HepG2 (cell line): ENCODE data around the gene PADI6.

ENCODE experiments used
- ARNT ChIP-seq: fragments of 450-650 bp; IDR thresholded peaks from 2 replicates; pipeline ENCODE4 v1.6.1; 2017
- CTCF ChIP-seq: sonication (generic); formaldehyde crosslinking; IDR thresholded peaks from 2 replicates; pipeline ENCODE4 v1.5.0; 2020; ENCODE audit warnings: mild to moderate bottlenecking, missing genetic modification reagents, moderate library complexity
- ELF4 ChIP-seq: sonication (generic); formaldehyde crosslinking; IDR thresholded peaks from 2 replicates; pipeline ENCODE4 v1.5.0; 2020; ENCODE audit warnings: missing genetic modification reagents, mild to moderate bottlenecking, moderate library complexity, borderline replicate concordance
- EZH2 ChIP-seq: conservative IDR thresholded peaks from 2 replicates; pipeline ENCODE4 v1.6.1; 2012; ENCODE audit warnings: mild to moderate bottlenecking, low read depth, low read length, moderate library complexity
- GABPB1 ChIP-seq: IDR thresholded peaks from 2 replicates; pipeline ENCODE4 v1.6.1; 2016; ENCODE audit warnings: mild to moderate bottlenecking, missing genetic modification reagents, moderate library complexity, missing compliant biosample characterization
- GFI1 ChIP-seq: sonication (generic); formaldehyde crosslinking; IDR thresholded peaks from 2 replicates; pipeline ENCODE4 v1.5.0; 2020; ENCODE audit warnings: missing genetic modification reagents, mild to moderate bottlenecking, borderline replicate concordance
- MAFK ChIP-seq, 2 experiments: IDR thresholded peaks in 1 of 2; conservative IDR thresholded peaks in 1 of 2; 2 replicates each; pipeline ENCODE4 v1.6.1; 2011; ENCODE audit warnings: improper control_type of control experiment in 2 of 2, low read length in 2 of 2
- TAF1 ChIP-seq: sonication (generic); formaldehyde crosslinking; IDR thresholded peaks from 2 replicates; pipeline ENCODE4 v1.4.0; 2020; ENCODE audit warnings: missing genetic modification reagents
- TARDBP ChIP-seq: sonication (generic); formaldehyde crosslinking; IDR thresholded peaks from 2 replicates; pipeline ENCODE4 v1.8.0; 2022; ENCODE audit warnings: mild to moderate bottlenecking, missing genetic modification reagents
- TBL1XR1 ChIP-seq: fragments of 150-350 bp; IDR thresholded peaks from 2 replicates; pipeline ENCODE4 v1.6.1; 2014; ENCODE audit warnings: borderline replicate concordance, low read length; ENCODE audit not compliant: partially characterized antibody
- TCF7 ChIP-seq: sonication (generic); IDR thresholded peaks from 2 replicates; pipeline ENCODE4 v1.6.1; 2016; ENCODE audit warnings: antibody characterized with exemption, low read depth
- ZBED4 ChIP-seq: sonication (generic); formaldehyde crosslinking; IDR thresholded peaks from 2 replicates; pipeline ENCODE4 v1.4.0; 2020; ENCODE audit warnings: missing genetic modification reagents, borderline replicate concordance
- ZFP36L2 ChIP-seq: sonication (generic); formaldehyde crosslinking; IDR thresholded peaks from 2 replicates; pipeline ENCODE4 v1.4.0; 2020; ENCODE audit warnings: missing genetic modification reagents

GRCh38 chr1:17427696-17428660 is 56.0 kb downstream of the PADI6 start:
- TF ChIP-seq TAF1 (CRISPR knock-in tag) (no peak), EZH2 (no peak), GABPB1 (CRISPR knock-in tag) (no peak), GFI1 (CRISPR knock-in tag) (no peak), ZBED4 (CRISPR knock-in tag) (no peak), TCF7 (no peak), ARNT (no peak), CTCF (no peak), TARDBP (CRISPR knock-in tag) (no peak), ZFP36L2 (CRISPR knock-in tag) (no peak), MAFK (conservative IDR thresholded peaks at IDR 0.05 in 1 of 2, IDR thresholded peaks at IDR 0.05 in 1 of 2; ENCODE audit: low read length in 2 of 2) (no peak), TBL1XR1 (no peak), ELF4 (CRISPR knock-in tag) (no peak)
